ENCODE data around the gene KLRC4.

GRCh38 chr12:10358131-10358530 lies 51.4 kb downstream of the KLRC4 start:
- TF ChIP-seq CTCF (IDR thresholded peaks at IDR 0.05; ENCODE audit: borderline replicate concordance, extremely low read depth, low read length, poor library complexity, severe bottlenecking) = no peak
- no peak for TF ChIP-seq EZH2 (IDR thresholded peaks at IDR 0.05; ENCODE audit: borderline replicate concordance, low read depth, low read length, severe bottlenecking)

All from DND-41 (cell line).